ENCODE measurements around the gene CFAP92. TPM values are rescaled to one million over a fixed set of nuclear protein-coding genes. Genes with fewer than 3 reads are reported as not detected.

CFAP92 gene
- total RNA-seq, 1 donor from 2014 or later: 8.7 TPM

DNA sequence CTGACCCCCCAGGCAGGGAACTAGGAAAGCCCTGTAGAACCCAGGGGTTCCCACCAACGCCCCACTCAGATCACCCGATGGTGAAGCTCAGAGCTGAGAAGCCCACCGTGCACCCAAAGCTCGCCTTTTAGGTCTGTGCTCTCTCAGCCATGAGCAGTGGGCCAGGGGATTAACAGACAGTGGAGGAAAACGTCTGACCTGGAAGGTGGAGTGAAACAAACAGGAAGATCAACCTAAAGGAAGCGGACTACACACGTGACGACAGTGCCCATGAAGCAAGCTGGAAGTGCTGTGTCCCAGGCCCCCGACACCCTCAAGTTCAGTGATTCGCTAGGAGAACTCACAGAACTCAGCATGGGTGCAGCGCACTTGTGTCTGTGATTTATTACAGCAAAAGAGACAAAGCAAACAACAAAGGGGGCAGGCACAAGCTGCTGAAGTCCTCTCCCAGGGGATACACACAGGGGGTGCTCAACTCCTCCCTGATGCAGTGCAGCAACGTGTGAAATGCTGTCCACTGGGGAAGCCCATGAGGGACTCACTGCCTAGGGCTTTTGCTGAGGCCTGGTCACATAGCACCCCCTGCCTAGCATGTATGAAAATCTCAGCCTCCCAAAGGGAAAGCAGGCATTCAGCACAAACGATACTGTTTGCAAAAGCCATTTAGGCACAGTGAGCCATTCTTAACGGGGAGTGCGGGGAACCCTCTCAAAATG is 43.5 kb downstream of the CFAP92 start:
- H3K27ac Mint-ChIP-seq (ENCODE audit: unreplicated experiment): peak overlapping the region; percentile 1
- no peak for DNase-seq (ENCODE audit: low read depth, low spot score)
- H3K9me3 Mint-ChIP-seq: no peaks in the 10 kb centered on the region
- peaks cover 7% of the 10 kb centered on the region for H3K36me3 Mint-ChIP-seq (ENCODE audit: low read depth)
- no peaks in the 10 kb centered on the region for H3K4me1 Mint-ChIP-seq
- TF ChIP-seq, protein P1, sequence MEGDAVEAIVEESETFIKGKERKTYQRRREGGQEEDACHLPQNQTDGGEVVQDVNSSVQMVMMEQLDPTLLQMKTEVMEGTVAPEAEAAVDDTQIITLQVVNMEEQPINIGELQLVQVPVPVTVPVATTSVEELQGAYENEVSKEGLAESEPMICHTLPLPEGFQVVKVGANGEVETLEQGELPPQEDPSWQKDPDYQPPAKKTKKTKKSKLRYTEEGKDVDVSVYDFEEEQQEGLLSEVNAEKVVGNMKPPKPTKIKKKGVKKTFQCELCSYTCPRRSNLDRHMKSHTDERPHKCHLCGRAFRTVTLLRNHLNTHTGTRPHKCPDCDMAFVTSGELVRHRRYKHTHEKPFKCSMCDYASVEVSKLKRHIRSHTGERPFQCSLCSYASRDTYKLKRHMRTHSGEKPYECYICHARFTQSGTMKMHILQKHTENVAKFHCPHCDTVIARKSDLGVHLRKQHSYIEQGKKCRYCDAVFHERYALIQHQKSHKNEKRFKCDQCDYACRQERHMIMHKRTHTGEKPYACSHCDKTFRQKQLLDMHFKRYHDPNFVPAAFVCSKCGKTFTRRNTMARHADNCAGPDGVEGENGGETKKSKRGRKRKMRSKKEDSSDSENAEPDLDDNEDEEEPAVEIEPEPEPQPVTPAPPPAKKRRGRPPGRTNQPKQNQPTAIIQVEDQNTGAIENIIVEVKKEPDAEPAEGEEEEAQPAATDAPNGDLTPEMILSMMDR (conservative IDR thresholded peaks at IDR 0.05): no peak
- no peak overlapping the region for H3K4me3 Mint-ChIP-seq
- H3K27me3 Mint-ChIP-seq (ENCODE audit: low read depth): no peaks in the 10 kb centered on the region

DNA sequence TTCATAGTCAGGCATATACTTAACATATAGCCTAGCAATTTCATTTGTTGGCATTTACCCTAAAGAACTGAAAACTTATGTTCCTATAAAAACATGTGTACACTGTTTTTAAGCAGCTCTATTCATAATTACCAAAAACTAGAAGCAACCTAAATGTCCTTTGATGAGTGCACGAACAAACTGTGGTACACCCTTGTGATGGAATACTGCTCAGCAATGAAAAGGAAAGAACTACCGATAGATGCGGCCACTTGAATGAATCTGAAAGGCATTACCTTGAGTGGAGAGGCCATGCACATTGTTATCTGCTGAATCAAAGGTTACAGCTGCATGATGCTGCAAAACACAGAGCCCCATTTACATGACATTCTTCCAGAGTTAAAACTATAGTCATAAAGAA is 44.7 kb downstream of the CFAP92 start:
- H3K9me3 Mint-ChIP-seq: no peaks in the 10 kb centered on the region
- TF ChIP-seq, protein P1 (conservative IDR thresholded peaks at IDR 0.05): no peak
- H3K36me3 Mint-ChIP-seq (ENCODE audit: low read depth): peaks cover 7% of the 10 kb centered on the region
- DNase-seq (ENCODE audit: low read depth, low spot score): no peak
- H3K27ac Mint-ChIP-seq (ENCODE audit: unreplicated experiment): no peak overlapping the region
- H3K4me3 Mint-ChIP-seq: no peak overlapping the region
- H3K4me1 Mint-ChIP-seq: no peaks in the 10 kb centered on the region
- no peaks in the 10 kb centered on the region for H3K27me3 Mint-ChIP-seq (ENCODE audit: low read depth)

DNA sequence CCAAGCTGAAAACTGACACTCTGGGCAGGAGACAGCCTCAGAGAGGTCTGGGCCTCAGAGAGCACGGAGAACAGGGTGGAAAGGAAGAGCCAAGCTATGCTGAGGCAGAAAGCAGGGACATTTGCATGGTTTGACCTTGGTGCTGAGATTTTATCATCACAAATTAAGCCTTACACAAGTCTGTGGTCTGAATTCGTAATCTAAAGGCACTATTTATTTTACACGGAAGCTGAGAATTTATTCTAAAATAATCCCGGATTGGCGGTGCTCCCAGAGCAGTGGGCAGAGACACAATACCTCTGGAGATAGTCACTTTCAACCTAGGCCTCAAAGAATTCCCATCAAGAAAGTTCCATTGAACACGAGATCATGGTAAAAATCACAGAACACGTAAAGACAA is 47.5 kb downstream of the CFAP92 start:
- Mint-ChIP-seq H3K36me3 (ENCODE audit: low read depth) (no peaks in the 10 kb centered on the region), H3K27ac (ENCODE audit: unreplicated experiment) (no peak overlapping the region), H3K9me3 (no peaks in the 10 kb centered on the region), H3K4me1 (no peaks in the 10 kb centered on the region), H3K27me3 (ENCODE audit: low read depth) (no peaks in the 10 kb centered on the region), H3K4me3 (no peak overlapping the region)
- TF ChIP-seq, protein P1 (conservative IDR thresholded peaks at IDR 0.05): no peak
- no peak for DNase-seq (ENCODE audit: low read depth, low spot score)

DNA sequence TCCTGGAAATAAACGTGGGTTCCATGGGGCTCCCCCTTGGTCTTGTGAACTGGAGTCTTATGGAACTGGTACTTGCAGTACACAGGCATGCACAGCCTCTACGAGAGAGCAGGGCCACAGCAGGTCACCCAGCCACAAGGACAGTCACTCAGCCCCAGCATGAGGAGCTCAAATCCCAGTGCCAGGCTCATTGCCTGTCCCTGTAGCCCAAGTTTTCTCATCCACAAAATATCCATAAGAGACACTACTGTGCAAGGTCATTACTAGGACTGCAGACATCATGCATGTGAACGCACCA is 48.0 kb downstream of the CFAP92 start:
- Mint-ChIP-seq H3K4me3 (no peak overlapping the region), H3K27ac (ENCODE audit: unreplicated experiment) (no peak overlapping the region), H3K36me3 (ENCODE audit: low read depth) (no peaks in the 10 kb centered on the region), H3K27me3 (ENCODE audit: low read depth) (no peaks in the 10 kb centered on the region), H3K9me3 (no peaks in the 10 kb centered on the region), H3K4me1 (no peaks in the 10 kb centered on the region)
- TF ChIP-seq, protein P1 (conservative IDR thresholded peaks at IDR 0.05): no peak
- no peak for DNase-seq (ENCODE audit: low read depth, low spot score)

DNA sequence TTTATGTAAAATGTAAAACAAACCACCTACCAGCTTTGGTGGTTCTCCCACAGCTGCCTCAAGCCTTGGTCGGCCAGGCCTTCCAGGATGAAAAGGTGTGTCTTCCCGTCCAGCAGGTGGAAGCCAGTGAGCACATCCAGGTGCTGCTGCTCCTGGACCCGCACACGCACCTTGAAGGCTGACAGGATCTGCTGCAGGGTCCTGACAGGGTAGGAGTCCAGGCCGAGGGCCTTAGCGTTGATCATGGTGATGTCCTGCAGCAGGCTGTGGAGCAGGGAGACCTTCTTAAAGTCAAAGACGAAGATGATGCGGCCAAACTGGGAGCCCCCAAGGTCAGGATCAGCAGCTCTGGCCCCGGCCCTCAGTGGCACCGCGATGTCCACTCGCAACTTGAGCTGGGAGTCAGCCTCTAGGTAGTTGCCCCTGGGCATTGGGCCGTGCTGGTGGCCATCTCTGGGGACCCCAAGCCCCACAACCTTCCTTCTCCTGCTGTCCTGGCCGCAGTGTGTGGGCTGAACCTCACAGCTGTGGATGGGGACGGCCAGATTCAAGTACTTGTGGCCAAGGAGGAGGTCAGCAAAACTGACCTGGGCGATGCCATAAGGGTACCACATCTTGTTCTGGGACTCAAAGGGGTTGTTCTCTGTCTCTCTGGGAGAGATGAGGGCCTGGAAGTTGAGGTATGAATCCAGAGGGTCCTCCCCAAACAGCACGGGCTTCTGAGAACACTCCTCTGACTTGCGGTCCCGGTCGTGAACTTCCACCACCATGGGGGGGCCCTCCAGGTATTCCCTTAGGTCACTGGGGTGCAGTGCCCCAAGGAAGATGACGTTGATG is 48.6 kb downstream of the CFAP92 start:
- Mint-ChIP-seq H3K4me1 (no peaks in the 10 kb centered on the region), H3K36me3 (ENCODE audit: low read depth) (no peaks in the 10 kb centered on the region), H3K9me3 (no peaks in the 10 kb centered on the region), H3K4me3 (no peak overlapping the region), H3K27me3 (ENCODE audit: low read depth) (no peaks in the 10 kb centered on the region), H3K27ac (ENCODE audit: unreplicated experiment) (no peak overlapping the region)
- TF ChIP-seq, protein P1 (conservative IDR thresholded peaks at IDR 0.05): no peak
- no peak for DNase-seq (ENCODE audit: low read depth, low spot score)
